Activated CD8-positive, alpha-beta memory T cell treated with anti-CD3 and anti-CD28 coated beads, Interleukin-2, amount 50 U/mL, for 1 hour (primary cell): ENCODE data around the gene IFNA16.
A peak's percentile ranks its signal among the peaks of the same experiment; 100 is the strongest.
"Not testable (repeated sequence)": the region's sequence is repeated elsewhere in the genome, so short reads cannot be mapped to it uniquely, and the experiment has no call there.

ENCODE experiments used
- DNase-seq: peaks from one replicate; pipeline ENCODE4 v3.0.0-alpha.2; 2020; ENCODE audit errors: extremely low read depth

IFNA16 gene

DNA sequence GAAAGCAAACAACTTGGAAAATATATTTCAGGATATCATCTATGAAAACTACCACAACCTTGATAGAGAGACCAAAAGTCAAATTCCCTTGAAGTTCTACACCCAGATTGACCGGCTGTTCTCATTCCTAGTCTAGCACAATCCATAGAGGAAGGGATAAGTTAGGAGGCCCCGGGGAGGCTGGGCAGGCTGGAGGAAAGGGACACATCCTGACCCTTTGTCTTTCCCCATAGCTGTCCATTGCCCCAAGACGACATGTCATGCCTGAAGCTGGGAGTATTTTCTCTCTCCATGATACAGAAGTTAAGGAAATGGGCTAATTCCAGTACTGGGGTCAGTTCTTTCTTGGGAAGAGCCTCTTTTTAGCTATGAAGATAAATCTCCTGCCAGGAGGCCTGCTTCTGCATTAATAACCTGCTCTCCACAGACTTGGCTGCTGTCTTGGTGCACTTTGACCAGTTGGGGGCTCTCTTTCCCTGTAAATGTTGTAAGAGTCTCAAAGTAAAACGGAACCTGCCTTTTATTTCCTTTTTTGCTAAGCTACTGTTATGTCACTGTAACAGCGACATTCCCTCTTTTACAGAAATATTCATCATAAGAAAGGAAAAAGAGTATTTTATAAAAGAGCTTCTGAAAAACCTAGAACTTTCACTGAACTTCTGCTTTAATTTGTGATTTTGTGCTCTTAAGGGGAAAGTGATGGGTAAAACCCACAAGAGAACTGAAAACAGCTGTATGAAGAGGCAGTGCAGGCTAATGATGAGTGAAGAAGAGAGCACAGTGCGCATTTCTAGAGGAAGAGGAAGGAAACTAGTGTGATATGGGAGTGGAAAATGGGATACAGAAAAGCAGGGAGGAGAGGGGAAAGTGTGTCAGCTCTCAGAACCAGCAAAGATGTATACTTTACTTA lies 22.0 kb downstream of the IFNA16 start:
- DNase-seq: peak; percentile 12

DNA sequence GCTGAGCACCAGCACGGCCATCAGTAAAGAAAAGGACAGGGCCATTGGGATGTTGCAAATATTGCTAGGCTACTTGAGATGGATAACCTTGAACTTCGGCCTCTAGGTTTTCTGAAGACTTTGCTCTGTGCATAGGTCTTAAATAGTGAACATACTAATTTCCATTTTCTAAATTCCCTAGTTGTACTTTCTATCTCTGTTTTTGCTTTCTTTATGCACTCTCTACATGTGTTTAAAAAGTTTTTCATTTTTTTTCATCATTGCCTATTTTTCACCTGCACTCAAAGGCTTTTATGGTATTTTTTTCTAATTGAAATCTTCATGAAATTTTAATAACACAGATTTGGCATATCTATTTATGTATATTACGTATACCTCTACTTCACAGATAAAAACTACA lies 29.6 kb downstream of the IFNA16 start, which contains the start of gene IFNA4:
Gene IFNA4 (minus strand): TSS at position 101 of the 400 bp plus-strand sequence. CDS start 56 bp downstream, at position 45.
- not testable (repeated sequence) for DNase-seq

DNA sequence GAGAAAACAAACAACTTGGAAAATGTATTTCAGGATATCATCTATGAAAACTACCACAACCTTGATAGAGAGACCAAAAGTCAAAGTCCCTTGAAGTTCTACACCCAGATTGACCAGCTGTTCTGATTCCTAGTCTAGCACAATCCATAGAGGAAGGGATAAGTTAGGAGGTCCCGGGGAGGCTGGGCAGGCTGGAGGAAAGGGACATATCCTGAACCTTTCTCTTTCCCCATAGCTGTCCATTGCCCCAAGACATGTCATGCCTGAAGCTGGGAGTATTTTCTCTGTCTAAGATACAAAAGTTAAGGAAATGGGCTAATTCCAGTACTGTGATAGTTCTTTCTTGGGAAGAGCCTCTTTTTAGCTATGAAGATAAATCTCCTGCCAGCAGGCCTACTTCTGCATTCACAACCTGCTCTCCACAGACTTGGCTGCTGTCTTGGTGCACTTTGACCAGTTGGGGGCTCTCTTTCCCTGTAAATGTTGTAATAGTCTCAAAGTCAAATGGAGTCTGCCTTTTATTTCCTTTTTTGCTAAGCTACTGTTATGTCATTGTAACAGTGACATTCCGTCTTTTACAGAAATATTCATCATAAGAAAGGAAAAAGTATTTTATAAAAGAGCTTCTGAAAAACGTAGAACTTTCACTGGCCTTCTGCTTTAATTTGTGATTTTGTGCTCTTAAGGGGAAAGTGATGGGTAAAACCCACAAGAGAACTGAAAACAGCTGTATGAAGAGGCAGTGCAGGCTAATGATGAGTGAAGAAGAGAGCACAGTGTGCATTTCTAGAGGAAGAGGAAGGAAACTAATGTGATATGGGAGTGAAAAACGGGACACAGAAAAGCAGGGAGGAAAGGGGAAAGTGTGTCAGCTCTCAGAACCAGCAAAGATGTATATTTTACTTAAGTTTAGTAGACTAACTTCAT lies 34.0 kb downstream of the IFNA16 start:
- not testable (repeated sequence) for DNase-seq

DNA sequence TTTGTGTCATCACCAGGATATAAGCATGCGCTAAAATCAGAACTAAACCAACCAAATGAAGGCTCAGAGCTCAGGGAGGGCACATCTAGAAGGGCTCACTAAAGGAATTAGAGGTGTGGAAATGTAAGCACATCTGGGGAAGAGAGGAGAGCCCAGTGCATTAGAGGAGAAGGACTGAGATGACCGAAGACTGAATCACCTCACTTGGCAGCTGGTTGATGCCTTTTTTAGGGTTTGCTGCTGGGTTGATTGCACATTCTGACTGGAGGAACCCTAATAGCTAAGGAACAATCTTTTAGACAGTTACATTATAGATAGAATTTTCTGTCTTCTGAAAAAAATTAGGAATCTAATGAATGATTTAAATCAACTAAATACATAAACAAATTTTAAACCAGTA lies 42.4 kb downstream of the IFNA16 start:
- no peak for DNase-seq

DNA sequence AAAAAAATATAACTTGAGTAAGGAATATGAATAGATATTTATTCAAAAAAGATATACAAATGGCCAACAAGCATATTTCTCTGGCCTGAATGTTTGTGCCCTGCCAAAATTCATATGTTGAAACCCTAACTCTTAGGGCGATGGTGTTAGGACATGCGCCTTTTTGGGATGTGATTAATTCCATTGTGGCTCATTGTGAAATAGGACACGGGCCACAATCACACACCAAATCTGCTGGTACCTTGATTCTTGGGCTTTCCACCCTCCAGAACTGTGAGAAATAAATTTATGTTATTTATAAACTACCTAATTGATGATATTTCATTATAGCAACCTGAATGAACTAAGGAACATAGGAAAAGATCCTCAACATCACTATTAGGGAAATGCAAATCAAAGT lies 45.0 kb downstream of the IFNA16 start:
- DNase-seq: no peak

DNA sequence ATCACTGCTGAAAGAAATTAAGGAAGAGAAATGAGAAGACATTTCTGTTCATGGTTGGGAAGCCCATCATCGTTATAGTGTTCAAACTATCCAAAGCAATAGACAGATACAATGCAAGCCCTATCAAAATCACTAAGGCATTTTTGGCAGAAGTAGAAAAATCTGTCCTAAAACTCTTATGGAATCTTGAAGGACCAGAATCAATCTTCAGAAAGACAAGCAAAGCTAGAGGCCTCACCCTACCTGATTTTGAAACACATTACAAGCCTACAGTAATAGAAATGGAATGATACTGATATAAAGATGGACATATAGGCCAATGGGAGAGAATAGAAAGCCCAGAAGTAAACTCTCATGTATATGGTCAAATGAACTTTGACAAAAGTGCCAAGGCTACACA lies 45.8 kb downstream of the IFNA16 start:
- DNase-seq: no peak

DNA sequence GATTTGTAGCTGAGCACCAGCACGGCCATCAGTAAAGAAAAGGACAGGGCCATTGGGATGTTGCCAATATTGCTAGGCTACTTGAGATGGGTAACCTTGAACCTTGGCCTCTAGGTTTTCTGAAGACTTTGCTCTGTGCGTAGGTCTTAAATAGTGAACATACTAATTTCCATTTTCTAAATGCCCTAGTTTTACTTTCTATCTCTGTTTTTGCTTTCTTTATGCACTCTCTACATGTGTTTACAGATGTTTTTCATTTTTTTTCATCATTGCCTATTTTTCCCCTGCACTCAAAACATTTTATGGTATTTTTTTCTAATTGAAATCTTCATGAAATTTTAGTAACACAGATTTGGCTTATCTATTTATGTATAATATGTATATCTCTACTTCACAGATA lies 50.6 kb downstream of the IFNA16 start, which contains the start of gene IFNA21:
Gene IFNA21 (minus strand): TSS at position 101 of the 400 bp plus-strand sequence. CDS start 48 bp downstream, at position 53.
- not testable (repeated sequence) for DNase-seq
